Uterine smooth muscle cell (primary cell): ENCODE measurements around the gene ZNF804B. TPM values are rescaled to one million over a fixed set of nuclear protein-coding genes. Genes with fewer than 3 reads are reported as not detected.

ENCODE experiments used
- total RNA-seq: library from RNA; depleted of rRNA; stranded (reverse); fragments of >200 nt; gene quantifications from 2 replicates; pipeline ENCODE4 v1.2.3, GENCODE V29; 2014

Gene ZNF804B
- total RNA-seq: not detected in 2 replicates

DNA sequence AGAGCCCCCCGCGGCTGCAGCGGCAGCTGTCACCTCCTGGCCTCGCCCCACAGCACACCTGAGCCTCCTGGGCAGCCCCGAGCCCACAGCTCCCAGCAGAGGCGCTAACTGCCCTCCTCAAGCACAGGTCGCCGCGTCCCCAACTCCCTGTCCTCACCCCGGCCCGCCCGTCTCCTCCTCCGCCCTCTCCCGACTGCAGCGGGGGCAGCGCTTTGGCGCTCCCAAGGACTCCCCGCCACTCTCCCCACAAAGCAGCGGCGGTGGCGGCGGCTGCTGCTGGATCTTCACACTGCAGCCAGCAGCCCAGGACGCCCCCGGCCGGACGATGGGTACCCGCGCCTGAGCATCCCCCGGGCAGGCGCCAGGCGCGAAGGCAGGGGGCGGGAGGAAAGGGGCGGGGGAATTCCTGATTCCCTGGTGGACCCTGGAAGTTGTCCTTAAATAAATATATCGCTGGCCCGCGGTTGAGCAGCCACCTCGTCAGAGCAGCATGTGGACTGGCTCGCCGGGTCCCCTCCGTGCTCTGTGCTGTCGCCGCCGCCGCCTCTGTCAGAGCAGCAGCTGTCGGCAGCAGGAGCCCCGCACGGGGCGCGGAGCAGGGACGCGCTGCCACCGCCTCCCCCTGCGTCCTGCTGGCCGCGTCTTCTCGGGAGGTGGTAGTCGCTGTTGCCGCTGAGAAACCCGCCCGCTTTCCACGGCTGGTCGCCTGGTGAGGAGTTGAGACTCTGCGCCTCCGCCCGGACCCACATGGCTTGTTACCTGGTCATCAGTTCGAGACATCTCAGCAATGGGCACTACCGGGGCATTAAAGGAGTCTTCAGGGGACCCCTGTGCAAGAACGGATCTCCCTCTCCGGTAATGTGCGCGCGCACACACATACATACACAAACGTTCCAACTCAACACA lies at the start of gene ZNF804B:
TSS of gene ZNF804B (plus strand) at position 471 of the 906 bp plus-strand sequence. CDS start at position 748, 277 bp downstream.

DNA sequence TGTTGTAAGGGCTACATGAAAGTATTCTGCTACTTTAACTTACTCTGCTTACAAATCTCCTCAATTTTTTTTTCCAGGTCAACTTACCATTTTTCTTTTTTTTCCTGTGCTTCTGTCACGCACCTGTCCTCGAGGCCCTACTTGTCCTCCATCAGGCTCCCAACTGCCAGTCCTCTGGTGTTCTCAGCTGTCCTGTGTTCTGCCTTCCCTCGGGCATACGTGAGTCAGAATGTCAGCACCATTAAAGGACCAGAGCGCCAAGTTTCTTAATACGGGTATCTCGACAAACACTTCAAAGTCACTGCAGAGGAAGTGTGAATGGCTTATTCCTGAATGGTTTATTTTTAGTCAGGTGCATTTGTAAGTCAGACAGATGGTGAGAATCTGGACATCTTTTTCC lies 36.1 kb downstream of the ZNF804B start, which contains the start of gene TEX47:
TSS of gene TEX47 (minus strand) at position 185 of the 400 bp plus-strand sequence. CDS start 795 bp downstream, outside the sequence.

Other genes with a start within 250 kb of the ZNF804B start
- not detected in 2 replicates for gene TEX47, start 36.0 kb downstream of the ZNF804B start, total RNA-seq